ENCODE results near the gene ZNF117.
A peak's percentile ranks its signal among the peaks of the same experiment; 100 is the strongest.
"Not testable (repeated sequence)": the region's sequence is repeated elsewhere in the genome, so short reads cannot be mapped to it uniquely, and the experiment has no call there.

The ZNF117 gene

GRCh38 chr7:64978497-64979203 lies 12.2 kb downstream of the ZNF117 start:
- no peak for DNase-seq (ENCODE audit: low read depth)
- H3K4me3 ChIP-seq (ENCODE audit: low read depth, low read length): no peak overlapping the region
- no peak for TF ChIP-seq CTCF (IDR thresholded peaks at IDR 0.05; ENCODE audit: control insufficient read depth, extremely low read depth, insufficient read depth)

- H3K4me3 ChIP-seq (ENCODE audit: low read depth, low read length): no peak overlapping the region
- no peak for DNase-seq (ENCODE audit: low read depth)
- TF ChIP-seq CTCF (IDR thresholded peaks at IDR 0.05; ENCODE audit: control insufficient read depth, extremely low read depth, insufficient read depth): no peak
These were observed 25.2 kb downstream of the ZNF117 start for GRCh38 chr7:64965594-64965993.

- DNase-seq (ENCODE audit: low read depth): no peak
- TF ChIP-seq CTCF (IDR thresholded peaks at IDR 0.05; ENCODE audit: control insufficient read depth, extremely low read depth, insufficient read depth): no peak
- no peak overlapping the region for H3K4me3 ChIP-seq (ENCODE audit: low read depth, low read length)
These were observed 31.6 kb downstream of the ZNF117 start for GRCh38 chr7:64959072-64959747.

GRCh38 chr7:64951250-64951848 lies 39.5 kb downstream of the ZNF117 start:
- H3K4me3 ChIP-seq (ENCODE audit: low read depth, low read length): no peak overlapping the region
- peak; percentile 83 for TF ChIP-seq CTCF (IDR thresholded peaks at IDR 0.05; ENCODE audit: control insufficient read depth, extremely low read depth, insufficient read depth)
- peak; percentile 25 for DNase-seq (ENCODE audit: low read depth)

GRCh38 chr7:64950673-64951072 lies 40.2 kb downstream of the ZNF117 start:
- not testable (repeated sequence) for H3K4me3 ChIP-seq (ENCODE audit: low read depth, low read length); DNase-seq (ENCODE audit: low read depth)

- DNase-seq (ENCODE audit: low read depth); H3K4me3 ChIP-seq (ENCODE audit: low read depth, low read length): not testable (repeated sequence)
These were observed 42.1 kb downstream of the ZNF117 start for GRCh38 chr7:64948774-64949173.

- no peak for DNase-seq (ENCODE audit: low read depth)
- H3K4me3 ChIP-seq (ENCODE audit: low read depth, low read length): no peak overlapping the region
- TF ChIP-seq CTCF (IDR thresholded peaks at IDR 0.05; ENCODE audit: control insufficient read depth, extremely low read depth, insufficient read depth): no peak
These were observed 43.4 kb downstream of the ZNF117 start for GRCh38 chr7:64947252-64948000.

Measured in LNCaP clone FGC (cell line).